Measurements from ENCODE around the gene EPS8. TPM values are rescaled to one million over a fixed set of nuclear protein-coding genes. Genes with fewer than 3 reads are reported as not detected.

The EPS8 gene
- total RNA-seq, 1 donor from 2014 or later = 31.7 TPM

GRCh38 chr12:15669256-15669948 lies 119.8 kb downstream of the EPS8 start:
- TF ChIP-seq, protein P1, sequence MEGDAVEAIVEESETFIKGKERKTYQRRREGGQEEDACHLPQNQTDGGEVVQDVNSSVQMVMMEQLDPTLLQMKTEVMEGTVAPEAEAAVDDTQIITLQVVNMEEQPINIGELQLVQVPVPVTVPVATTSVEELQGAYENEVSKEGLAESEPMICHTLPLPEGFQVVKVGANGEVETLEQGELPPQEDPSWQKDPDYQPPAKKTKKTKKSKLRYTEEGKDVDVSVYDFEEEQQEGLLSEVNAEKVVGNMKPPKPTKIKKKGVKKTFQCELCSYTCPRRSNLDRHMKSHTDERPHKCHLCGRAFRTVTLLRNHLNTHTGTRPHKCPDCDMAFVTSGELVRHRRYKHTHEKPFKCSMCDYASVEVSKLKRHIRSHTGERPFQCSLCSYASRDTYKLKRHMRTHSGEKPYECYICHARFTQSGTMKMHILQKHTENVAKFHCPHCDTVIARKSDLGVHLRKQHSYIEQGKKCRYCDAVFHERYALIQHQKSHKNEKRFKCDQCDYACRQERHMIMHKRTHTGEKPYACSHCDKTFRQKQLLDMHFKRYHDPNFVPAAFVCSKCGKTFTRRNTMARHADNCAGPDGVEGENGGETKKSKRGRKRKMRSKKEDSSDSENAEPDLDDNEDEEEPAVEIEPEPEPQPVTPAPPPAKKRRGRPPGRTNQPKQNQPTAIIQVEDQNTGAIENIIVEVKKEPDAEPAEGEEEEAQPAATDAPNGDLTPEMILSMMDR (conservative IDR thresholded peaks at IDR 0.05) = no peak
- DNase-seq (ENCODE audit: extremely low spot score, unreplicated experiment) = no peak
- H3K27ac Mint-ChIP-seq = no peak overlapping the region
- peaks cover 17% of the 10 kb centered on the region for H3K36me3 Mint-ChIP-seq
- no peak overlapping the region for H3K4me3 Mint-ChIP-seq
- no peaks in the 10 kb centered on the region for H3K9me3 Mint-ChIP-seq
- no peaks in the 10 kb centered on the region for H3K4me1 Mint-ChIP-seq (ENCODE audit: unreplicated experiment)
- no peaks in the 10 kb centered on the region for H3K27me3 Mint-ChIP-seq

DNA sequence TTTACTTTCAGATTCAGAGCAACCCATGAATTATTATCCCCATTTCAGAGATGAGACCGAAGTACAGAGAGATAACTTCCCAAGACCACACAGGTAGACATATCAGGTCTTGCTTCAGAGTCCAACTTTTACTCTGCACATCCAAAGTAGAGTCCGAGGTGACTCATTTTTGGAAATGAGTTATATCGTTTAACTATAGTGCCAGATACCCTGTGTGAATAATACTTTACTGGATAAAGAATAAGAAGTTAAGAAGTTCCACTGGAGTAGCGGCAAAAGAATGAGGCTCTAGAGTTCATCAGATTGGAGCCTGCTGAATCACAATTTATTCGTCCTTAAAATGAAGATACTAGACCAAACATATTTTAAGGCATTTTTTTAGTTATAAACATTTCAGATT lies 124.7 kb downstream of the EPS8 start:
- Mint-ChIP-seq H3K27me3 (no peaks in the 10 kb centered on the region), H3K36me3 (peaks cover 27% of the 10 kb centered on the region), H3K27ac (no peak overlapping the region), H3K9me3 (no peaks in the 10 kb centered on the region), H3K4me3 (no peak overlapping the region), H3K4me1 (ENCODE audit: unreplicated experiment) (no peaks in the 10 kb centered on the region)
- TF ChIP-seq, protein P1 (conservative IDR thresholded peaks at IDR 0.05) = no peak
- DNase-seq (ENCODE audit: extremely low spot score, unreplicated experiment) = no peak

GRCh38 chr12:15662983-15663659 lies 126.1 kb downstream of the EPS8 start:
- TF ChIP-seq, protein P1 (conservative IDR thresholded peaks at IDR 0.05) = no peak
- Mint-ChIP-seq H3K27me3 (no peaks in the 10 kb centered on the region), H3K36me3 (peaks cover 37% of the 10 kb centered on the region), H3K4me3 (no peak overlapping the region), H3K27ac (no peak overlapping the region), H3K4me1 (ENCODE audit: unreplicated experiment) (no peaks in the 10 kb centered on the region), H3K9me3 (no peaks in the 10 kb centered on the region)
- no peak for DNase-seq (ENCODE audit: extremely low spot score, unreplicated experiment)

DNA sequence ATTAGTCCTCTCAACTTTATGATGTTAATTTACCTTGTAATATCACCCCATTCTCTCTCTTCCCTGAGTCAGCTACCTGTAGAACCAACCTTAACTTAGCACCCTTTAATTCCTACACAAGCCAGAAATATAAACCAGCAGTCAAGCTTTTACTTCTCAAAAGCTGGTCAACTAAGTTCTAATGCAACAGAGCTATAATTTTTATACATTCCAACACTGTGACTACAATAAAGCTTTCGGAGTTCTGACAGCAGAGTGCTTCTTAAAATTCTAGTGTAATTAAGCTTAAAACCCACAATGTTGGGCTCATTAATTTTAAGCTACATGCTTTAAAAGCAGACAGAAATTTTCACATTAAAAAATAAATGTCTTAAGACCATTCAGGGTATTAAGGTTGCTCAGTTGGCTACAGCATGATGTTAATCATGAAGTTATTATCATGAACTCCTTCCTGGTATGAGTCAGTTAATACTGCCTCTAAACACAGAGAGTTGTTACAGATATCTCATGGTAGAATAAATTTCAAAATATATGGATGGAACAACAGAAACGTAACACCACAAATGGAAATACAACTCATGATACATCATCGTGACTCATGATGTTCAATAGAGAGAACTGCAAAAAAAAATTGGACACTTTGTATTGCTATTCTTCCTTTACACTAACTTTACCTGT lies 126.7 kb downstream of the EPS8 start:
- peak overlapping the region; percentile 17 for H3K27ac Mint-ChIP-seq
- H3K27me3 Mint-ChIP-seq = no peaks in the 10 kb centered on the region
- no peak for DNase-seq (ENCODE audit: extremely low spot score, unreplicated experiment)
- H3K9me3 Mint-ChIP-seq = no peaks in the 10 kb centered on the region
- H3K36me3 Mint-ChIP-seq = peaks cover 41% of the 10 kb centered on the region
- no peaks in the 10 kb centered on the region for H3K4me1 Mint-ChIP-seq (ENCODE audit: unreplicated experiment)
- TF ChIP-seq, protein P1 (conservative IDR thresholded peaks at IDR 0.05) = no peak
- H3K4me3 Mint-ChIP-seq = no peak overlapping the region

GRCh38 chr12:15651371-15651770 lies 137.8 kb downstream of the EPS8 start:
- H3K36me3 Mint-ChIP-seq = peaks cover 40% of the 10 kb centered on the region
- TF ChIP-seq, protein P1 (conservative IDR thresholded peaks at IDR 0.05) = no peak
- no peak overlapping the region for H3K4me3 Mint-ChIP-seq
- peaks cover 6% of the 10 kb centered on the region for H3K4me1 Mint-ChIP-seq (ENCODE audit: unreplicated experiment)
- H3K9me3 Mint-ChIP-seq = no peaks in the 10 kb centered on the region
- no peak overlapping the region for H3K27ac Mint-ChIP-seq
- no peak for DNase-seq (ENCODE audit: extremely low spot score, unreplicated experiment)
- no peaks in the 10 kb centered on the region for H3K27me3 Mint-ChIP-seq

Data from type B pancreatic cell (in vitro differentiated cells).